Ovary (tissue), 9 donors: Measurements from ENCODE around the gene GKN2. TPM values are rescaled to one million over a fixed set of nuclear protein-coding genes. Genes with fewer than 3 reads are reported as not detected.
"Not testable (repeated sequence)": the region's sequence is repeated elsewhere in the genome, so short reads cannot be mapped to it uniquely, and the experiment has no call there.

Source experiments
- DNase-seq, 5 donors: peaks; one replicate each; pipeline ENCODE4 v3.0.0-alpha.2; 2019 to 2020
- H3K27ac ChIP-seq, 2 donors: fragments of 200-600 bp; one replicate each; pipeline versions ENCODE4 v1.5.1 to v1.8.0; 2019 to 2022
- H3K27me3 ChIP-seq: fragments of 200-600 bp; one replicate; pipeline ENCODE4 v1.8.0; 2022
- H3K36me3 ChIP-seq: fragments of 200-600 bp; sonication (generic); one replicate; pipeline ENCODE4 v1.5.1; 2019
- H3K4me1 ChIP-seq: one replicate; pipeline ENCODE4 v1.8.1; 2013; ENCODE audit warnings: mild to moderate bottlenecking, moderate library complexity; ENCODE audit not compliant: insufficient read depth
- H3K4me3 ChIP-seq: fragments of 200-600 bp; sonication (generic); one replicate; pipeline ENCODE4 v1.5.1; 2017
- H3K9me3 ChIP-seq, 2 donors: fragments of 200-600 bp in 1 of 2; sonication (generic) in 1 of 2; one replicate each; pipeline versions ENCODE4 v1.5.1 to v1.8.1; 2013 to 2019; ENCODE audit warnings: mild to moderate bottlenecking in 1 of 2, moderate library complexity in 1 of 2
- CTCF ChIP-seq, 3 donors: fragments of 450-650 bp in 2 of 3; fragments of 200-600 bp in 1 of 3; IDR thresholded peaks; one replicate each; pipeline versions ENCODE4 v1.5.1 to v1.8.0; 2016 to 2022; ENCODE audit warnings: antibody characterized with exemption in 3 of 3, mild to moderate bottlenecking in 1 of 3
- EP300 ChIP-seq: sonication (generic); formaldehyde crosslinking; IDR thresholded peaks from one replicate; pipeline ENCODE4 v1.6.1; 2017; ENCODE audit warnings: antibody characterized with exemption
- POLR2A ChIP-seq: fragments of 450-650 bp; IDR thresholded peaks from one replicate; pipeline ENCODE4 v1.6.1; 2017; ENCODE audit warnings: antibody characterized with exemption, mild to moderate bottlenecking, moderate library complexity
- WGBS, 3 donors: extraction: QIAGEN DNeasy Blood & Tissue Kit in 1 of 3; methylation state at CpG; one replicate each; pipeline versions ENCODE4 v1.1.5 to v1.1.7; 2013 to 2017; 5-methylcytosine and 5-hydroxymethylcytosine counted together
- intact Hi-C, 4 donors: fragments of 100-400 bp; cut with DNase I; formaldehyde crosslinking; loops; one replicate each; pipeline versions ENCODE4 v1.11.0 to v1.15.1; 2022 to 2023
- polyA plus RNA-seq, 2 donors: library from polyadenylated mRNA; stranded (reverse); fragments of 200-250 nt in 1 of 2; fragments of 350-450 nt in 1 of 2; fragmentation: Illumina TruSeq in 1 of 2; extraction: RNeasy Lipid Tissue Mini Kit (QIAGEN cat#74804) in 1 of 2; gene quantifications; one replicate each; pipeline ENCODE4 v1.2.3, GENCODE V29; 2013 to 2014
- total RNA-seq, 7 donors: library from RNA; depleted of rRNA in 2 of 7; stranded (reverse); fragments of >200 nt in 2 of 7; fragmentation: NEBNext Ultra II Directional in 3 of 7; extraction: Animal tissue kit (Norgen Biotek cat#: 25700) in 3 of 7; gene quantifications; one replicate each; pipeline versions ENCODE4 v1.1.0 to v1.2.4, GENCODE V29; 2016 to 2023
- donor health status: DM: no; HTN: no; CAD: no; lungs with moderate emphysema.
- donor health status: DM: no; HTN: no; CAD: no.
- donor health status: Bipolar disorder and iron deficiency.
- donor health status: DM: yes; HTN: yes; CAD: no.
- donor health status: DM: no; HTN: no; CAD: no.
- donor health status: DM: yes; HTN: yes; CAD: no.

Gene GKN2
- total and polyA plus RNA-seq, 9 donors, result 0.77 TPM; not detected in 8

- no peak for TF ChIP-seq CTCF (IDR thresholded peaks at IDR 0.05)
- TF ChIP-seq POLR2A, result no peak
- no peak for TF ChIP-seq EP300
- H3K9me3 ChIP-seq, result no peaks in the 10 kb centered on the region
- intact Hi-C loops, result loop anchor here in 1 of 4 donors (10.0 kb wide), 2 partner anchors 76 to 156 kb away; no protein-coding TSS in a partner anchor
- H3K27me3 ChIP-seq, result no peaks in the 10 kb centered on the region
- 87 to 90% (median 90%) methylated on average over 4 of the region's 4 CpGs for WGBS, 3 donors
- H3K36me3 ChIP-seq, result no peaks in the 10 kb centered on the region
- H3K27ac ChIP-seq, result no peak overlapping the region
- no peak for DNase-seq
- H3K4me1 ChIP-seq, result no peaks in the 10 kb centered on the region
- no peak overlapping the region for H3K4me3 ChIP-seq
Observed at GRCh38 chr2:68901199-68901514, 51.5 kb downstream of the GKN2 start.

- Histone ChIP-seq H3K4me1 (no peaks in the 10 kb centered on the region), H3K27me3 (no peaks in the 10 kb centered on the region), H3K27ac (no peak overlapping the region), H3K4me3 (no peak overlapping the region), H3K36me3 (no peaks in the 10 kb centered on the region), H3K9me3 (no peaks in the 10 kb centered on the region)
- TF ChIP-seq EP300 (no peak), CTCF (IDR thresholded peaks at IDR 0.05) (no peak), POLR2A (no peak)
- WGBS, 3 donors, result 95 to 98% (median 95%) methylated on average over 5 of the region's 5 CpGs
- intact Hi-C loops, result loop anchor here in 1 of 4 donors (10.0 kb wide), 2 partner anchors 76 to 156 kb away; no protein-coding TSS in a partner anchor
- no peak for DNase-seq
Observed at GRCh38 chr2:68900496-68901198, 52.0 kb downstream of the GKN2 start.

- DNase-seq, H3K9me3 ChIP-seq, H3K4me3 ChIP-seq, intact Hi-C loops, H3K27ac ChIP-seq, H3K4me1 ChIP-seq, H3K36me3 ChIP-seq, H3K27me3 ChIP-seq: not testable (repeated sequence)
- 91 to 97% (median 96%) methylated on average over 6 of the region's 6 CpGs for WGBS, 3 donors
Observed at GRCh38 chr2:68895981-68896380, 56.7 kb downstream of the GKN2 start.

Other genes starting within 250 kb of the GKN2 start
- 10 to 100 TPM in 4 of 7 donors, 1 to 10 TPM in 3; 8.5 to 15.6 (median 12.4) TPM for gene ARHGAP25, start 218.1 kb downstream of the GKN2 start, total RNA-seq
- 10 to 100 TPM; 13.7 to 30.5 TPM for gene ARHGAP25, start 218.1 kb downstream of the GKN2 start, polyA plus RNA-seq
- not detected for gene BMP10, start 81.5 kb downstream of the GKN2 start, total RNA-seq
- not detected for gene BMP10, start 81.5 kb downstream of the GKN2 start, polyA plus RNA-seq
- not detected for gene GKN1, start 21.7 kb upstream of the GKN2 start, total RNA-seq
- not detected for gene GKN1, start 21.7 kb upstream of the GKN2 start, polyA plus RNA-seq
- gene ANTXR1, start 60.3 kb upstream of the GKN2 start, total RNA-seq, result 100 to 1,000 TPM in 6 of 7 donors, 10 to 100 TPM in 1; 73.0 to 196 (median 152) TPM
- 100 to 1,000 TPM; 105 to 276 TPM for gene ANTXR1, start 60.3 kb upstream of the GKN2 start, polyA plus RNA-seq